ENCODE measurements around the gene CLDN15. TPM values are rescaled to one million over a fixed set of nuclear protein-coding genes. Genes with fewer than 3 reads are reported as not detected.
A peak's percentile ranks its signal among the peaks of the same experiment; 100 is the strongest.

CLDN15 gene
- total and polyA plus RNA-seq, 5 donors from 2014 or later = 0.64 to 22.7 (median 0.88) TPM

GRCh38 chr7:101216860-101217387, 20.7 kb downstream of the CLDN15 start:
- Histone ChIP-seq H3K27ac (ENCODE audit: insufficient read depth, low read length, poor library complexity, severe bottlenecking) (peak overlapping the region; percentile 82), H3K36me3 (ENCODE audit: control insufficient read depth, insufficient read depth, low read length) (peaks cover 9% of the 10 kb centered on the region), H3K9me3 (ENCODE audit: control insufficient read depth in 2 of 2, low read length in 2 of 2) (no peaks in the 10 kb centered on the region), H3K4me1 (ENCODE audit: control insufficient read depth, insufficient read depth, low read length, poor library complexity, severe bottlenecking) (peaks cover 38% of the 10 kb centered on the region), H3K4me3 (ENCODE audit: low read depth, low read length) (peak overlapping the region; percentile 55), H3K27me3 (ENCODE audit: control insufficient read depth, insufficient read depth, low read length) (no peaks in the 10 kb centered on the region)
- Mint-ChIP-seq H3K27me3 (no peaks in the 10 kb centered on the region), H3K9me3 (no peaks in the 10 kb centered on the region), H3K27ac (peak overlapping the region in 2 of 3 donors; percentile 74 to 98), H3K36me3 (peaks cover 5% of the 10 kb centered on the region), H3K4me3 (peak overlapping the region; percentile 93 to 97 (median 96)), H3K4me1 (peaks cover 5 to 50% (median 21%) of the 10 kb centered on the region in 4 donors)
- peak in 1 of 3 donors; percentile 19 for DNase-seq
- no peak for ATAC-seq (ENCODE audit: low read depth in 2 of 2)

- peaks cover 5% of the 10 kb centered on the region for H3K36me3 Mint-ChIP-seq
- Histone ChIP-seq H3K4me3 (ENCODE audit: low read depth, low read length) (peak overlapping the region; percentile 55), H3K27me3 (ENCODE audit: control insufficient read depth, insufficient read depth, low read length) (no peaks in the 10 kb centered on the region), H3K9me3 (ENCODE audit: control insufficient read depth in 2 of 2, low read length in 2 of 2) (no peaks in the 10 kb centered on the region), H3K36me3 (ENCODE audit: control insufficient read depth, insufficient read depth, low read length) (peaks cover 9% of the 10 kb centered on the region), H3K4me1 (ENCODE audit: control insufficient read depth, insufficient read depth, low read length, poor library complexity, severe bottlenecking) (peaks cover 38% of the 10 kb centered on the region), H3K27ac (ENCODE audit: insufficient read depth, low read length, poor library complexity, severe bottlenecking) (peak overlapping the region; percentile 82)
- no peaks in the 10 kb centered on the region for H3K9me3 Mint-ChIP-seq
- peak in 1 of 3 donors; percentile 22 for DNase-seq
- peak overlapping the region in 2 of 3 donors; percentile 74 to 91 for H3K27ac Mint-ChIP-seq
- H3K27me3 Mint-ChIP-seq = no peaks in the 10 kb centered on the region
- peaks cover 5 to 43% (median 19%) of the 10 kb centered on the region in 4 donors for H3K4me1 Mint-ChIP-seq
- ATAC-seq (ENCODE audit: low read depth in 2 of 2) = no peak
- H3K4me3 Mint-ChIP-seq = peak overlapping the region; percentile 83 to 97 (median 95)
Observed at GRCh38 chr7:101216001-101216859, 21.4 kb downstream of the CLDN15 start.

GRCh38 chr7:101212014-101212413, 25.6 kb downstream of the CLDN15 start:
- Histone ChIP-seq H3K36me3 (ENCODE audit: control insufficient read depth, insufficient read depth, low read length) (peaks cover 9% of the 10 kb centered on the region), H3K27ac (ENCODE audit: insufficient read depth, low read length, poor library complexity, severe bottlenecking) (no peak overlapping the region), H3K9me3 (ENCODE audit: control insufficient read depth in 2 of 2, low read length in 2 of 2) (no peaks in the 10 kb centered on the region), H3K27me3 (ENCODE audit: control insufficient read depth, insufficient read depth, low read length) (no peaks in the 10 kb centered on the region), H3K4me3 (ENCODE audit: low read depth, low read length) (no peak overlapping the region), H3K4me1 (ENCODE audit: control insufficient read depth, insufficient read depth, low read length, poor library complexity, severe bottlenecking) (peaks cover 11% of the 10 kb centered on the region)
- no peaks in the 10 kb centered on the region for H3K9me3 Mint-ChIP-seq
- DNase-seq (no peak), ATAC-seq (ENCODE audit: low read depth in 2 of 2) (no peak)
- H3K27ac Mint-ChIP-seq = peak overlapping the region in 1 of 3 donors; percentile 65
- H3K36me3 Mint-ChIP-seq = peaks cover 8% of the 10 kb centered on the region
- peaks cover 0 to 11% (median 3%) of the 10 kb centered on the region in 4 donors for H3K4me1 Mint-ChIP-seq
- H3K4me3 Mint-ChIP-seq = no peak overlapping the region
- no peaks in the 10 kb centered on the region for H3K27me3 Mint-ChIP-seq

GRCh38 chr7:101211501-101211900, 26.1 kb downstream of the CLDN15 start:
- no peak overlapping the region for H3K4me3 Mint-ChIP-seq
- Histone ChIP-seq H3K27me3 (ENCODE audit: control insufficient read depth, insufficient read depth, low read length) (no peaks in the 10 kb centered on the region), H3K36me3 (ENCODE audit: control insufficient read depth, insufficient read depth, low read length) (peaks cover 9% of the 10 kb centered on the region), H3K27ac (ENCODE audit: insufficient read depth, low read length, poor library complexity, severe bottlenecking) (no peak overlapping the region), H3K4me1 (ENCODE audit: control insufficient read depth, insufficient read depth, low read length, poor library complexity, severe bottlenecking) (peaks cover 6% of the 10 kb centered on the region), H3K4me3 (ENCODE audit: low read depth, low read length) (no peak overlapping the region), H3K9me3 (ENCODE audit: control insufficient read depth in 2 of 2, low read length in 2 of 2) (no peaks in the 10 kb centered on the region)
- DNase-seq (no peak), ATAC-seq (ENCODE audit: low read depth in 2 of 2) (no peak)
- peaks cover 0 to 7% (median 1%) of the 10 kb centered on the region in 4 donors for H3K4me1 Mint-ChIP-seq
- H3K27ac Mint-ChIP-seq = peak overlapping the region in 1 of 3 donors; percentile 65
- H3K27me3 Mint-ChIP-seq = no peaks in the 10 kb centered on the region
- no peaks in the 10 kb centered on the region for H3K9me3 Mint-ChIP-seq
- H3K36me3 Mint-ChIP-seq = peaks cover 8% of the 10 kb centered on the region

- H3K36me3 ChIP-seq (ENCODE audit: control insufficient read depth, insufficient read depth, low read length) = peaks cover 9% of the 10 kb centered on the region
Observed at GRCh38 chr7:101210143-101210542, 27.5 kb downstream of the CLDN15 start.

GRCh38 chr7:101208794-101209193, 28.8 kb downstream of the CLDN15 start:
- peaks cover 3% of the 10 kb centered on the region for H3K36me3 ChIP-seq (ENCODE audit: control insufficient read depth, insufficient read depth, low read length)
- no peaks in the 10 kb centered on the region for H3K4me1 ChIP-seq (ENCODE audit: control insufficient read depth, insufficient read depth, low read length, poor library complexity, severe bottlenecking)
- Mint-ChIP-seq H3K27me3 (peaks cover 3% of the 10 kb centered on the region), H3K36me3 (peaks cover 4% of the 10 kb centered on the region), H3K4me3 (peak overlapping the region in 1 of 4 donors; percentile 27), H3K9me3 (peaks cover 0 to under 1% (median 0%) of the 10 kb centered on the region in 7 donors), H3K27ac (no peak overlapping the region), H3K4me1 (peaks cover 0 to 6% (median under 1%) of the 10 kb centered on the region in 4 donors)
- H3K9me3 ChIP-seq (ENCODE audit: control insufficient read depth in 2 of 2, low read length in 2 of 2) = no peaks in the 10 kb centered on the region
- DNase-seq = no peak
- no peak overlapping the region for H3K27ac ChIP-seq (ENCODE audit: insufficient read depth, low read length, poor library complexity, severe bottlenecking)
- no peak for ATAC-seq (ENCODE audit: low read depth in 2 of 2)
- H3K27me3 ChIP-seq (ENCODE audit: control insufficient read depth, insufficient read depth, low read length) = no peaks in the 10 kb centered on the region
- H3K4me3 ChIP-seq (ENCODE audit: low read depth, low read length) = no peak overlapping the region

More at GRCh38 chr7:101210143-101210542, 27.5 kb downstream of the CLDN15 start:
- Mint-ChIP-seq H3K4me3 (no peak overlapping the region), H3K27me3 (no peaks in the 10 kb centered on the region), H3K36me3 (peaks cover 8% of the 10 kb centered on the region), H3K27ac (no peak overlapping the region), H3K9me3 (no peaks in the 10 kb centered on the region), H3K4me1 (no peaks in the 10 kb centered on the region)
- Histone ChIP-seq H3K27ac (ENCODE audit: insufficient read depth, low read length, poor library complexity, severe bottlenecking) (no peak overlapping the region), H3K9me3 (ENCODE audit: control insufficient read depth in 2 of 2, low read length in 2 of 2) (no peaks in the 10 kb centered on the region), H3K4me3 (ENCODE audit: low read depth, low read length) (no peak overlapping the region), H3K27me3 (ENCODE audit: control insufficient read depth, insufficient read depth, low read length) (no peaks in the 10 kb centered on the region), H3K4me1 (ENCODE audit: control insufficient read depth, insufficient read depth, low read length, poor library complexity, severe bottlenecking) (no peaks in the 10 kb centered on the region)
- no peak for ATAC-seq (ENCODE audit: low read depth in 2 of 2)
- DNase-seq = no peak

GRCh38 chr7:101207459-101207858, 30.1 kb downstream of the CLDN15 start:
- ATAC-seq (ENCODE audit: low read depth in 2 of 2) (no peak), DNase-seq (no peak)
- Histone ChIP-seq H3K4me3 (ENCODE audit: low read depth, low read length) (no peak overlapping the region), H3K27ac (ENCODE audit: insufficient read depth, low read length, poor library complexity, severe bottlenecking) (no peak overlapping the region), H3K4me1 (ENCODE audit: control insufficient read depth, insufficient read depth, low read length, poor library complexity, severe bottlenecking) (no peaks in the 10 kb centered on the region), H3K27me3 (ENCODE audit: control insufficient read depth, insufficient read depth, low read length) (no peaks in the 10 kb centered on the region), H3K9me3 (ENCODE audit: control insufficient read depth in 2 of 2, low read length in 2 of 2) (no peaks in the 10 kb centered on the region), H3K36me3 (ENCODE audit: control insufficient read depth, insufficient read depth, low read length) (no peaks in the 10 kb centered on the region)
- Mint-ChIP-seq H3K4me1 (peaks cover 0 to 8% (median 2%) of the 10 kb centered on the region in 4 donors), H3K36me3 (peaks cover 4% of the 10 kb centered on the region), H3K27me3 (peaks cover 14% of the 10 kb centered on the region), H3K27ac (peak overlapping the region in 2 of 3 donors; percentile 6 to 15), H3K9me3 (peaks cover 0 to 2% (median 0%) of the 10 kb centered on the region in 7 donors), H3K4me3 (no peak overlapping the region)
